NCI-H2107 treated with DMSO at 0.1 percent for 48 hours (cell line): ENCODE data around the gene CDH2.

Experiments
- DNase-seq: peaks from one replicate; lab custom pipeline; 2025; ENCODE audit not compliant: unreplicated experiment; lab: John Stamatoyannopoulos, UW

The CDH2 gene

DNA sequence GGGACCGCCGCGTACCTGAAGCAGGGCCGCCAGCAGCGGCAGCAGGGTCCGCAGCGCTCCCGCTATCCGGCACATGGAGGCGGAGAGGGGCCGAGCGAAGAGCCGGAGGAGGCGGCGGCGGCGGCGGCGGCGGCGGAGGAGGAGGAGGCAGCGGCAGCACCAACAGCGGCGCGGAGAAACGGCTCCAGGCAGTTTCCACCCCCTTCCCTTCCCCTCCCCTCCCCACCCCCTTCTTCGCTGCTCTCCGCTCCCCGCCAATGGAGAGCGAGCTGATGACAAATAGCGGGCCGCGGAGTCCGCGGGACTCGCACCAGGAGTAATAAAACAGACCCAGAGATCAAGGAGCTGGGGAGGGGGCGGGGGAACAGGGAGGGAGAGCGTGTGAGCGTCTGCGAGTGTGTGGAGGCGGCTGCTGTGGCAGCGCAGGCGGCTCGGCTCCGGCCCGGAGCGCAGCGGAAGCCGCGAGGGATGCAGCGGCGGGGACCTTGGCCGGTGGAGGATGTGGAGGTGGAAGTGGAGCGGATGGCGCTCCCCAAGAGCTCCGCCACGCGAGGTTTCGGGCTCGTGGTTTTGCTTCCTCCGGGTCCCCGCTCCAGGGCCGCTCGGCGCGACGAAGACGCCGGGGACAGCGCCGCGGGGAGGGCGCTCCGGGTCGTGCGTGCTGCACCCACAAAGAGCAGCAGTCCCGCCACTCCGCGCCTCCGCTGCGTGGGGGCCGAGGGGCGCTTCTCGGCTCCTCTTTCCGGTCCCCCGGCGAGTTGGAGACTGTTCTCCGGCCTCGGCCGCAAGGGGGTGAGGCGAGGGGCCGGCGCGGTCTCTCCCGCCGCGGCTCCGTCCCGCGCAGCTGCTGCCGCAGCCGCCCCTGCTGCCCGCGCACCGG, at the start of gene CDH2:
Gene CDH2, minus strand, starts transcription at position 183 of the 880 bp plus-strand sequence. Its CDS starts 108 bp downstream, at position 75.
- DNase-seq, result peak; percentile 61

DNA sequence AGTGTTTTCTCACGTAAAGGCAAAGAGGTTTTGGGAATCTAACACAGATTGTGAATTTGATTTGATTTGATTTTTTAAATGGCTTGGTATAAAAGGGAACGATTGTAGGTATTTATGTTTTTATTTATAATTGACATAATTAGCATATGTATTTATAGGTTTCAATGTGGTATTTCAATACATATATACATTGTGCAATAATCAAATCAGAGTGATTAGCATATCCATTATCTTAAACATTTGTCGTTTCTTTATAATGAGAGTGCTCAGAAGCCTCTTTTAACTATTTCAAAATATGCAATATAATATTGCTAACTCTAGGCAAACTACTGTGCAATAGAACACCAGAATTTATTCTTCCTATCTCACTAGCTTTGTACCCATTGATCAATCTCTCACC, 35.1 kb upstream of the CDH2 start:
- no peak for DNase-seq

DNA sequence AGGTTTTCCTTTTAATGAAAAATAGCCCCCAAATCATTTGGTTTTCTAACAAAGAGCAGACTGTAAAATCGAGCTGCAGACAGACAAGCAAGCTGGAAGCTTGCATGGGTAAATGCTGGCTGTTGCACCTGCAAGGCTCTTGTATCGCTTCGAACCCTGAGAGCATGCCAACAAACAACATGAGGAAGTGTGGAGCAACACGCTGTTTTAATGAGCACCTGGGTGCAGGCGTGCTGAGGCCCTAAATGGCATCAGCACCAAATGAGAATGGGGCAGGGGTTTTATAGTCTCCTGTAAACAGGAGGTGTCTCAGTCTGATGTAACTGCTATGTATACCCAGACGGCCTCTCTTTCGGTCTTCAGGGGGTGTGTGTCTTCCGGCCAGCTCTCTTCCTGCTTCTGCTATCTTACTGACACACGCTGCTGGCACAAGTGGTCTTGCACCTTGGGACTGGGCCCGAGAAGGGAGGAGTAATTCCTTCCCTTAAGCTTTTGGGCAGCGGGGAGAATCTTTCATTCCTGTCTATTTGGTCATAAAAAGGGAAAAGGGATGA, 31.9 kb upstream of the CDH2 start:
- DNase-seq, result no peak

DNA sequence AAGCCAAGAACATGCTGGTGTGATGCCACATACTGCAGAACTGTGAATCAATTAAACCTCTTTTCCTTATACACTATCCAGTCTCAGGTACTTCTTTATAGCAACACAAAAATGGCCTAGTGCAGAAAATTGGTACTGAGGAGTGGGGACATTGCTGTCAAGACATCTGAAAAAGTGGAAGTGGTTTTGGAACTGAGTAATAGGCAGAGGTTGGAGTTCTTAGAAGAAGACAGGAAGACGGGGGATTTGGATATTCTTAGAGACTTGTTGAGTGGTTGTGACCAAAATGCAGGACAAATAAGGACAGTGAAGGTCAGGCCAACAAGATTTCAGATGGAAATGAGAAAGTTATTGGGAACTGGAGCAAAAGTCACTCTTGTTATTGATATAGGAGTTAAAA, 31.3 kb upstream of the CDH2 start:
- DNase-seq, result no peak

DNA sequence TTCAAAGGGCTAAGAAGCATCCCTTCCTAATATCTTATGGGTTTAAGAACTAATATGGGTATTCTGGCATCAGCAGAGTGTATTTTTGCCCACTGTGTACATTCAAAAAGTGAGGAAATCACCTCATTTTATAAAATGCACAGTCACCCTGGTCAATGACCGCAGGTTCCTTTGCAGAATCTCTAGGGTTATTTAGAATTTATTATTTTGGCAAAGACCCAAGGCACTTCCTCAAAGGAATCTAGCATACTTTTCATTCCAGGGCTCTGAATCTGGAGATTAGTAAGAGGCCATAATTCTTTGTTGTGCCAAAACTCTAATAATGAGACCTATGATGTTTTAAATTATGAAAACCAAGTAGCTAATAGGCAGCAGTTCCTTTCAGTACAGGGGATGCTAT, 27.2 kb upstream of the CDH2 start:
- no peak for DNase-seq

DNA sequence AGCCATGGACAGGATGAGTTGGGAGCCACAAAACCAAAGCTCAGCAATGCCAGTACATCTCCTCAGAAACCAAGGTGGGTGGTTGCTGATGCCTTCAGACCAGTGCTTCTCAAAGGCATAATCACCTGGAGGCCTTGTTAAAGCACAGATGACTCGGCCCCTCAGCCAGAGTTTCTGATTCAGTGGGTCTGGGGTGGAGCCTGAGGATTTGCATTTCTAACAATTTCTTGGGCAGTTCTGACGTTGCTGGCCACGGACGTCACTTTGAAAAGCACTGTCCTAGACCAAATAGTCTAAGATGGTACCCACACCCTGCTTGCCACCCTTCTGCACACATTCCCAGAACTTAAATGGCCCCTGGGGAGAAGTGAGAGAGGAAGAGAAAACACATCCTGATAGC, 24.1 kb upstream of the CDH2 start:
- DNase-seq, result no peak

DNA sequence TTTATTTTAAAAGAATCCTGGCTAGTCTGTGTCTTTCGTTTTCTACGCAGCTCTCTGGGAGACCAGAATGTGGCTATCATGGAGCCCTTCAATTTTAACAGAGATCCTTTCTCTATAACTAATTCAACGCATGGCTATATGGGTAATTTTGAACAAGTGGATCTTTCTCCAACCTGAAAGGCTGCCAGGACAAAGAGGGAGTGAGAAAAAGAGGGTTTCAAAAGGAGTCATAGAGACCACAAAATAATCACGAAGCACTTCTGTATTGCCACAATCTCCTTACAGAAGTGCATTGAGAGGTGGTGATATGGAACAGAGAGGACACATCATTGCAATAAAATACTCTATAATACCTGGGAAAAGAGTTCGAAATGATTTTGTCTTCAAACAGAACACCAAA, 21.7 kb upstream of the CDH2 start:
- DNase-seq, result peak; percentile 14

DNA sequence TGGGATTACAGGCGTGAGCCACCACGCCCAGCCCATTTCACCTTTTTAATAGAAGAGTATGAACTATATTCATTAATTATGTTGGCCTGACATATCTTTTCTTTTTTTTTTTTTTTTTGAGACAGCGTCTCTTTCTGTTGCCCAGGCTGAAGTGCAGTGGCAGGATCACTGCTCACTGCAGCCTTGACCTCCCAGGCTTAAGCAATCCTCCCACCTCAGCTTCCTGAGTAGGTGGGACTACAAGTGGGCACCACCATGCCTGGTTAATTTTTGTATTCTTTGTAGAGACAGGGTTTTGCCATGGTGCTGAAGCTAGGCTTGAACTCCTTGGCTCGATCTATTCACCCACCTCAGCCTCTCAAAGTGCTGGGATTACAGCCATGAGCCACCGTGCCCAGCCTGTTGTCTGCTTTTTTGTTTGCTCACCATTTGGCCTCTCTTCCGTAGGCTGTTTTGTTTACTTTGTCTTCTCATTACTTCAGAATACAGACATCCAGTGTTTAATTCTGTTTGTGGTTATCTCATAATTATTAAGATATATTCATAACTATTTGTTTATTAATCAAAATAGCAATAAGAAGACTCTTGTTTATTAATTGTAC, 16.3 kb upstream of the CDH2 start:
- DNase-seq, result no peak

DNA sequence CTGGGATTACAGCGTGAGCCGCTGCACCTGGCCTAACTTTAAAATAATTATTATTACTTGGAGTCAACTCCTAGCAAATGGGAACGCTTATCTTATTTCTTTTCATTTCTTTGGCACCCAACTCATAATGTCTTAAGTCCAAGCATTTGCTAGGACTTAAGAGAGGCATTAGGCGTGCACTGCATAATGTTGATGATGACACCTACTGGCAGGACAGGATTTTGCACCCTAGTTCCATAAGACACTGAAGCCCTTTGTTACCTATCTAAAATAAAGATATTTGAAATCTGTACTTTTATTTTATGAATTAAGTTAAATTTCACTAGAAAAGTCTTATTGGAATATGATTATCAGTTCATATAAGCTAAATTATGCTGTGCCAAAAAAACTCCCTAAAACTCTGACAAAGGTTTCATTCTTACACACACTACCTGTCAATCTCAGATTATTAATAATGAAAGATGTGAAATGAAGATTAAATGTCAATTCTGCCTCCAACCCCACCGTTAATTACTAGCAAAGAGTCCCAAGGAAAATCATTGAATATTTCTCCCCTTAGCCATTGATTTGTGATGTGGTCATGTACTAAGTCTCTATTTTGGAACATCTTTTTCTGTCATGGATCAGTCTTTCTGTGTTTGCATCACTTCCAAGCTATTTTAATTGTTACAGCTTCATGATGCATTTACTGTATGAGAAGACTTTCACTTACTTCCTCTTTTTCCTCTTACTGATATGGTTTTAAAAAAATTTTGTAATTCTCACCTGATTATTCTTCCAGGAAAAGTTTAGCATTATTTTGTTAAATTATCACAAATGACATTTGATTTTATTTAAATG, 12.7 kb upstream of the CDH2 start:
- no peak for DNase-seq

DNA sequence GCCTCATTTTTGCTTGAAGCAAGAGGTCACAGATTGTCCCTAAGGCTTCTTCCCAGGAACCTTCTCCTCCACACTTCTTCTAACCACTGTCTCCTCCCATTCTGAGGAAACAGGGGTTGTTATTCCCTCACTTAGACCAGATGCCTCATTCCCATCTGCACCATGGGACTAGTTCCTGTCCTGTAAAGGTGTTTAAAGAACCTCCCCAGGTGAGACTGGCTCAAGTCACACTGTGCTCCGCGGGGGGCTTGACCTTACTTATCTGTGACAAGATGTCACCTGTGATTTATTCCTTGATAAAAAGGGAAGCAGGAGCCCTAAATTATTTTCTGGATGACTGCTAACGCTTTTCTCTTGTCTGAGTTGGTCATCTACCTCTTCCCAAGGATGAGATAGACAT, 8.2 kb upstream of the CDH2 start:
- DNase-seq, result no peak

DNA sequence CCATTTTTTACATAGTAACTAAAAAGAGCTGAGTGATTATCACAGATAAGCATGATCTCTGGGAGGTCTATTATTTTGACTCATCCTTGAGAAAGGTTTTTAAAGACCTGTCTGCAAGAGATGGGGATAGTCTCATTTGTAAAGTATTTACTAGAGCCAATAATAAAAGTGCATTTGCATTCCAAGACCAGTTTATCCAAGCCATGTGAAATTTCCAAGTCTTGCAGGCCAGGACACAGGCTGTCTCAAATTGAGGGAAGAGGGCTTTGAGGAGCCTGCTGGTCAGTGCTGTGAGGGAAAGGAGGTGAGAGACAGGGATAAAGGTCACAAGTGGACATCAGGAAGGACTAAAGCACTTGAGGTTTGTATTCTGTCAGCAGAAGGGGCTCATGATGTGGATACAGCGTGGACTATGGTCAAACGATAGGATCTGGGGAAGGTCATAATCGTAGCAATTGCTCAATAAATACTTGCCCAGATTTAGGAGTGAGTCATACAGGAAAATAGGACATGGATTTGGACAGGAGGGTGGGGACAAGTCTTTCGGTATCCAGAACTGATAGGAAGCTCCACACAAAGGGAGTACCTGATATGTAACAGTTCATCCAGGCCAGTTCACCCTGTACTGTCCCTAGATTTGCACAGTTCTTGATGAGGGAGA, 6.6 kb upstream of the CDH2 start:
- DNase-seq, result no peak

DNA sequence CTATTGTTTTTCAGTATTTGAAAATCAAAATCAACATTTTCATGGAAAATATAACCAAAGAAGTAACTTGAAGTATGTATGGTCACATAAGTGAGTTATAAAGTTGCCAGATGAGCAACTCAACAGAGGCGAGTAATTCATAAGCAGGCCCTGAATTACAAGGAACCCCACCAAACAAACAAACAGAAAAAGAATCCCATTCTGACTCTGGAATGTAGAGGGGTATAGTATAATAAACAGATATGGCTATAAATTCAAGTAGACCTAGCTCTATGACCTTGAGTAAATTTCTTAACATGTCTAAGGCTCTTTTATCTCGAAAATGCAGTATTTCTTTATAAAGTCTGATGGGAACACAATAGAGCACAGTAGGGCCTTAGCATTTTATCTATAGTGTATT, 4.7 kb upstream of the CDH2 start:
- DNase-seq, result no peak

DNA sequence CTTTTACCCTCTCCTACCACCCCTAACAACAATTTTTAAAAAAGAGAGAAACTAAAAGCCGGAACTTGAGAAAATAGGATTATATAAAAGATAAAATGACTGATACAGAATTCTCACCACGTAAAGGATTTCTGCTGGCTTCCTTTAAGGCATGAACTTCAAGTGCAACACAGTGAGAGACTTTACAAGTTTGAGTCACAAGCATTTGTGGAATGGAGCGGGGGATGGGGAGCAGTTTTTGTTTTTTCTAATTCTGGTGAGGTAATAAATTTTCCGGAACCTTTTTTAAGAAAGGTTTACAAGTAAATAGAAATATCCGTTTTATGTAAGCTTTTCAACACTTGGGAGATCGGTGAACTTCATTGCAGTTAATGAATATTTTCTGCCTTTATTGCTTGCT, 1.8 kb upstream of the CDH2 start:
- DNase-seq, result no peak

DNA sequence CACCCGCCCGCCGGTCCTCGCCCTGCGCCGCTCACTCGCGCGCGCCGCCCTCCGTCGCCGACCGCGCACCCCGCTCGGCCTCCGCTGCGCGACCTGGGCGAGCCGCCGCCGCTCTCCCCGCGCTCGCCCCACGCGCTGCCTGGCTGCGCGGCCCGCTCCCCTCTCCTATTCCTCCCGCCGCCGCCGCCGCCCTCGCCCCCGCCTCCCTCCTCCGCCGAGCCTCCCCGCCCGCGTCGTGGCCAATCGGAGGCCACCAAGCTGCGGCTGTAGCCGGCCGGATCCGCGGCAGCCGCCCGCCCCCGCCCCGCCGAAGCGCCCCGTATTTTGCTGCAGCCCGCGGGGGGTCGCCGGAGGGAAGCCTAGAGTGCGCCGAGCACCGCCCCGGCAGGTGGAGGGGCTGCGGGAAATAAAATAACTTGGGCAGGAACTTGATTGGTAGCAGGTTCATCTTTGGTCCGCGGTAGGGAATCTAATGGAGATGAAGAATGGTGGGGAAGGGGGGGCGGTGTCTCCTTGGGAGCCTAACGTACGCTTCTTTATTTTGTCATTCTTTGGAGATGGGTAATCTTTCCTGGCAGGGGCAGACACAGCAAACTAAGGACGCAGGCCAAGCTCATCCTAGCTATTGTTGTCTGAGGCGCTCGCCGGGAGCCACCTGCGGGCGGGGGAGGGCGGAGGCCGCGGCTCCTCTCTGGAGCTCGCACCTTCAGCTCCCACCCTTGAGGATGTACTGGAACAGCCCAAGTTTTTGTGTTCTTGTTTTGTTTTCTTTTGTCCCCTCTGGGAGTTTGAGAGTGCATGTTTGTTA, 1.1 kb upstream of the CDH2 start:
- DNase-seq, result peak; percentile 47

DNA sequence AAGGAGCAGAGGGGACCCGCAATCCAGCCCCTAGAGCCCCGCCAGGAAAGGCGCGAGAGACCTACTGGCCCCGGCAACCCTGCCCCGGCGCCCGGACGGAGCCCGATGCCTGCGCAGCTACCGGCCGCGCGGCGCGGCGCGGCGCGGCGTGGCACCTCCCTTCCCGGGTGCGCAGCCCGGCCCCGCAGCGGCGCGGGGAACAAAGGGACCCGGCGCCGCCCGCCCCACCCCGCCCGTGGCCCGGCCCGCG, 307 bp downstream of the CDH2 start:
- no peak for DNase-seq

DNA sequence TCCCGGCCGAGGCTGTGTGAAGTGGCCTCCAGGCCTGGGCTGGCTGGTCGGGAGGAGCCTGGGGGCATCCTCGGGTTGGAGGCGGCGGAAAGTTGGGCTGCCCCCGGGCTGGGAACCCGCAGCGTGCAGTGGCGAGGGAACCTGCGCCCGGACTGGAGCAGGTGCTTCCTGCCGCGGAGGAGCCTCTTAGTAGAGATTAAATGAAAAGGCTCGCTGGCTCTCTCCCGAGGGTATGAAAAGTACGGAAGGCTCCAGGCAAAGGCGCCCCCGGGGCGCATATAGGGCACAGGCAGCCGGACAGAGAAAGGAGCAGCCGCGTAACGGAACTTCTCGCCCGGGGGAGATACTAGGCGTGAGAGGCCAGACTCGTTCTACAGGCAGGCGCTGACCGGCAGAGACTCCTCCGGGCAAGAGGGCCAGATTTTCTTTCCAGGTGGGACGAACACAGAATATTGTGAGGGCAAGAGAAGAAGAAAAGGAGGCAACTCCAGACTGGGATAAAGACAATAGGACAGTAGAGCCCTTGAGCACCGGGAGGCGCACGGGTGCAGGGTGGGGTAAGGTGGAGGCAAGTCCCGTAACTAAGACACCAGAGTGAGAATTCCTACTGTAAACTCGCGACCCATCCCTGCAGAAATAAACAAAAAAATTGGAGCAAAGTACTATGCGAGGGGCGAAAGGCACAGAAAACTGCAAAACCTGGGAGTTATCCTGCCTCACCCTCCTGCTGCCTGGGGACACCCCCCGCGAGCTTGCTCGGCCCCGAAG, 816 bp downstream of the CDH2 start:
- no peak for DNase-seq

DNA sequence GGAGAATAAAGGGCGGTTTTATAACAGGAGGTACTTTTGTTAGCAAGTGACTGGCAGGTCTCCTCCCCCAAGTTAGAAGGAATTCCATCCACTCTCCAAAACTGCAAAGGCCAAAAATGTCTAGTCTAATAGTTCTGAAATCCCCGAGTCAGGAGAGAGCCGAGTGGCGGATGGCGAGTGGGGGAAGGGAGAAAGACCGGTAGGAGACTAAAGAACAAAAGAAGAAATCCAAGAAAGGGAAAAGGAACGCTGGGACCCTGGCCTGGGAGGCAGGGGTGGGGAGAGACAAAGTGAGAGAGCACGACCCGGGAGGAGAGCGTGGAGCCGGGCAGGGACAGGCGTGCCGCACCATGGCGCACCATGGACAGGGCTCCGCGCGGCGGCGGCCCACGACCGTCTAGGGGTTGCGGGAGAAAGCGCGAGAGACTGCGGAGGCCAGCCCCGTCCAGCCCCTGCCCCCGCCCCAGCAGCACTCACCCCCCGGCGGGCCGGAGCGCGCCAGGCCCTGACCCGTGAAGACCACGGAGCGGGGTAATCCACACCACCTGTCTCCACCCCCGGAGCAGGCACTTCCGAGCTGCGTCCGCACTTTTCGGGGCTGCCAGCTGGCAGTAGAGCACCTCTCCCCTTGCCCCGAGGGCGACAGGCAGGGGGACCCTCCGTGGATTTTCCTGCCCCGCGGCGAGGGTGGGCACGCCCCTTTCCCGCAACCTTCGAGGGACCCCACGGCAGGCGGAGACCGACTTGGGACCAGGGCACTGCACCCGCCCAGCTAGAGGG, 1.6 kb downstream of the CDH2 start:
- no peak for DNase-seq

DNA sequence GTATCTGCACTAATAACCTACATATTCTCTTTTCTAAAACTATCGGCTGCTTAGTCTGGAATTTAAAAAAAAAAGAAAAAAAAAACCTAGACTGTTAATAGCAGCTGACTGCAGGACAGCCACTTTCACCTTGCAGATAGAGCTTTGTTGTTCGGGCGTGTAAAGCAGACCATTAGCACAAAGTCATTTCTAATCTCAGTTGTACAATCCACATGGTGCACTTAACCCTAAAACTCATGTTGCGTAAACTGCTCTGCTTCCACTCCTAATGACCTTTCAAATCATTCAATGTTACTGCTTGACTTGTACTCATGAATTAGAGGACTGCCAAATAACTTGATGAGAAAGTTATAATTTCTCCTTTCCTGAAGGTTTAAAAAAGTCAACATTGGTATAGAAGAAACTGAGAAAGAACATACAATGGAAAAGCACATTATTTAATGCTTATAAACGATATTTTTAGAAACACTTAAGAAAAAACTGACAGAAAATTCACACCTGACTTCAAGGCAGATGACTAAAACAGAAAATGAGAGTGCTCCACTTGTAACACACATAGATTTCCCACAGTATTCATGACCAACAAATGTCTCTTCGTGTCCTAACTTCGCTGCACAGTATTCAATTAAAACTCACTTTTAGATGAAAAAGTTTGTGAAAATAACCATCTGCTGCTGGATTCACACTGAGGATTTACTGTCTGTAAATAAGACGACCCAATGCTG, 2.6 kb downstream of the CDH2 start:
- DNase-seq, result peak; percentile 18
